PC-3 (cell line): ENCODE measurements around the gene TKT. TPM values are rescaled to one million over a fixed set of nuclear protein-coding genes. Genes with fewer than 3 reads are reported as not detected.

Experiments used
- ATAC-seq: fragments of 200-7000 bp; cut with Tn5 transposase; 2 replicates; pipeline ENCODE4 v1.9.1; 2020; ENCODE audit warnings: mild to moderate bottlenecking, moderate library complexity
- BruUV-seq: library from RNA; stranded (reverse); fragments of 400-500 nt; replicated peaks from 2 replicates; lab custom pipeline; 2021; lab: Mats Ljungman, UMichigan
- CTCF ChIA-PET: fragments of 300-600 bp; sonication (Branson Sonifier 250); formaldehyde crosslinking; loops from one replicate; lab custom pipeline; 2022; ENCODE audit warnings: antibody characterized with exemption; lab: Charles Lee
- POLR2A ChIA-PET: fragments of 300-600 bp; sonication (Branson Sonifier 250); formaldehyde crosslinking; loops from one replicate; lab custom pipeline; 2022; ENCODE audit warnings: antibody characterized with exemption; ENCODE audit not compliant: unreplicated experiment; lab: Charles Lee
- DNase-seq: peaks from one replicate; pipeline ENCODE4 v3.0.0-alpha.2; 2015
- H2AFZ ChIP-seq: fragments of 300-600 bp; sonication (generic); 2 replicates; pipeline ENCODE4 v1.6.0; 2016; ENCODE audit warnings: antibody characterized with exemption, low read length
- H3F3A ChIP-seq: fragments of 300-600 bp; sonication (generic); one replicate; pipeline ENCODE4 v1.6.0; 2017; ENCODE audit warnings: antibody characterized with exemption, low read length, control low read depth, mild to moderate bottlenecking; ENCODE audit not compliant: unreplicated experiment
- H3K27ac ChIP-seq: fragments of 300-600 bp; sonication (generic); 2 replicates; pipeline ENCODE4 v1.5.1; 2016; ENCODE audit warnings: mild to moderate bottlenecking, low read length
- H3K27me3 ChIP-seq: fragments of 300-600 bp; sonication (generic); 2 replicates; pipeline ENCODE4 v1.6.1; 2016; ENCODE audit warnings: low read length, mixed read lengths
- H3K36me3 ChIP-seq: fragments of 300-600 bp; sonication (generic); 2 replicates; pipeline ENCODE4 v1.6.1; 2016; ENCODE audit warnings: low read depth, mixed run types, low read length, mixed read lengths
- H3K4me1 ChIP-seq: fragments of 300-600 bp; sonication (generic); 2 replicates; pipeline ENCODE4 v1.5.1; 2016; ENCODE audit warnings: low read length; ENCODE audit not compliant: insufficient read depth
- H3K4me2 ChIP-seq: fragments of 300-600 bp; sonication (generic); 2 replicates; pipeline ENCODE4 v1.6.0; 2016; ENCODE audit warnings: low read length
- H3K4me3 ChIP-seq: fragments of 300-600 bp; sonication (generic); 2 replicates; pipeline ENCODE4 v1.5.1; 2016; ENCODE audit warnings: mild to moderate bottlenecking, low read length, mixed read lengths
- H3K79me2 ChIP-seq: fragments of 300-600 bp; sonication (generic); 2 replicates; pipeline ENCODE4 v1.6.1; 2017; ENCODE audit warnings: low read length, mixed read lengths
- H3K9ac ChIP-seq: fragments of 300-600 bp; sonication (generic); 2 replicates; pipeline ENCODE4 v1.6.0; 2016; ENCODE audit warnings: mild to moderate bottlenecking, low read length
- H3K9me2 ChIP-seq: fragments of 300-600 bp; sonication (generic); replicated peaks from 2 replicates; pipeline ENCODE4 v1.6.1; 2016; ENCODE audit warnings: mixed run types, low read length, mixed read lengths
- H3K9me3 ChIP-seq: fragments of 300-600 bp; sonication (generic); 2 replicates; pipeline ENCODE4 v1.6.1; 2016; ENCODE audit warnings: low read length, mixed read lengths
- H4K20me1 ChIP-seq: fragments of 300-600 bp; sonication (generic); 2 replicates; pipeline ENCODE4 v1.6.1; 2016; ENCODE audit warnings: low read length, mixed read lengths
- EZH2 ChIP-seq: fragments of 300-600 bp; sonication (generic); IDR thresholded peaks from one replicate; pipeline ENCODE4 v1.6.1; 2017; ENCODE audit warnings: antibody characterized with exemption, mild to moderate bottlenecking, low read length; ENCODE audit not compliant: unreplicated experiment
- EZH2phosphoT487 ChIP-seq: fragments of 300-600 bp; sonication (generic); IDR thresholded peaks from 2 replicates; pipeline ENCODE4 v1.6.1; 2018; ENCODE audit warnings: mild to moderate bottlenecking, antibody characterized with exemption, low read length, borderline replicate concordance
- intact Hi-C: fragments of 100-400 bp; cut with micrococcal nuclease; formaldehyde crosslinking; loops from 2 replicates; pipeline ENCODE4 v1.9.0; 2023
- total RNA-seq: library from RNA; depleted of rRNA; stranded (reverse); fragments of >200 nt; gene quantifications from 2 replicates; pipeline ENCODE4 v1.2.3, GENCODE V29; 2014
- TF ChIP-seq, protein P1 (sequence below): fragments of 300-600 bp; sonication (generic); conservative IDR thresholded peaks from 2 replicates; pipeline ENCODE4 v1.5.1; 2017; ENCODE audit warnings: antibody characterized with exemption, low read depth, mild to moderate bottlenecking, low read length

Gene TKT
- total RNA-seq, 1 experiment from 2014 or later = 486 TPM

DNA sequence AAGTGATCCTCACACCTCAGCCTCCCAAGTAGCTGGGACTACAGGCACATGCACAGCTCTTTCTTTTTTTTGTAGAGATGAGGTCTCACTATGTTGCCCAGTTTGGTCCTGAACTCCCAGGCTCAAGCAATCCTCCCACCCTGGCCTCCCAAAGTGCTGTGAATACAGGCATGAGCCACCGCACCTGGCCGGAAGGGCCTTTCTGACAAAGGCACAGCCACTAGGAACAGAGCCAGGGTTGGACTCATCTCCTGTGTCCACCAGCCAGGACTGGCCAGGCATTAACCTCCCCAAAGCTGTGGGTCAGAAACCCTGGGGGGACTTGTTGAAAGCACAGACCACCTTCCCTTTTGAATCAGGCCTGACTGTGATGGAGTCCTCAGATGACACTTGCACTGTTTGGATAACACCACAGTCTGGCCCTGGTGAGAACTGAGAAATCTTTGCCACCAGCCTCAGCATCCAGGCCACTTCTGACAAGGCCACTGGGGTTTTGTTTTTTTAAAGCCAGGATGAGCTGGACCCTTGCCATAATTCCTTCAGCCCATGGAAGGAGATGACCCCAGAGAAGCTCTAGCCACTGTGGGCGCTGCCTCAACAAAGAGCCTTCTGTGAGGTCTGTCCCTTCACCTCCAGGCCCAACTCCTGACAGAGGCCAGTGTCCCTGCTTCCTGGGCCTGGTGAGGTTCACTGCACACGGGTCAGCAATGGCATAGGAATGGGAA is 4.8 kb downstream of the TKT start:
- ChIA-PET POLR2A (no interaction called here), CTCF (no interaction called here)
- peaks cover 31% of the 10 kb centered on the region for H3K4me1 ChIP-seq
- H3K4me3 ChIP-seq = no peak overlapping the region
- intact Hi-C loops = no loop called here
- ATAC-seq = no peak
- BruUV-seq = no TSS peak
- H3F3A ChIP-seq = no peaks in the 10 kb centered on the region
- no peak overlapping the region for H3K9ac ChIP-seq
- peak overlapping the region; percentile 29 for H3K4me2 ChIP-seq
- peaks cover 19% of the 10 kb centered on the region for H3K36me3 ChIP-seq
- TF ChIP-seq EZH2 = no peak
- no peak for TF ChIP-seq EZH2phosphoT487
- TF ChIP-seq, protein P1, sequence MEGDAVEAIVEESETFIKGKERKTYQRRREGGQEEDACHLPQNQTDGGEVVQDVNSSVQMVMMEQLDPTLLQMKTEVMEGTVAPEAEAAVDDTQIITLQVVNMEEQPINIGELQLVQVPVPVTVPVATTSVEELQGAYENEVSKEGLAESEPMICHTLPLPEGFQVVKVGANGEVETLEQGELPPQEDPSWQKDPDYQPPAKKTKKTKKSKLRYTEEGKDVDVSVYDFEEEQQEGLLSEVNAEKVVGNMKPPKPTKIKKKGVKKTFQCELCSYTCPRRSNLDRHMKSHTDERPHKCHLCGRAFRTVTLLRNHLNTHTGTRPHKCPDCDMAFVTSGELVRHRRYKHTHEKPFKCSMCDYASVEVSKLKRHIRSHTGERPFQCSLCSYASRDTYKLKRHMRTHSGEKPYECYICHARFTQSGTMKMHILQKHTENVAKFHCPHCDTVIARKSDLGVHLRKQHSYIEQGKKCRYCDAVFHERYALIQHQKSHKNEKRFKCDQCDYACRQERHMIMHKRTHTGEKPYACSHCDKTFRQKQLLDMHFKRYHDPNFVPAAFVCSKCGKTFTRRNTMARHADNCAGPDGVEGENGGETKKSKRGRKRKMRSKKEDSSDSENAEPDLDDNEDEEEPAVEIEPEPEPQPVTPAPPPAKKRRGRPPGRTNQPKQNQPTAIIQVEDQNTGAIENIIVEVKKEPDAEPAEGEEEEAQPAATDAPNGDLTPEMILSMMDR = no peak
- H3K9me3 ChIP-seq = no peaks in the 10 kb centered on the region
- H3K79me2 ChIP-seq = peaks cover 98% of the 10 kb centered on the region
- no peak for DNase-seq
- no peak overlapping the region for H3K27ac ChIP-seq
- H2AFZ ChIP-seq = no peak overlapping the region
- H4K20me1 ChIP-seq = peaks cover 86% of the 10 kb centered on the region
- H3K9me2 ChIP-seq = no peaks in the 10 kb centered on the region
- no peaks in the 10 kb centered on the region for H3K27me3 ChIP-seq

- Histone ChIP-seq H3K4me1 (peaks cover 31% of the 10 kb centered on the region), H3K9me3 (no peaks in the 10 kb centered on the region), H3K27ac (no peak overlapping the region), H3K36me3 (peaks cover 19% of the 10 kb centered on the region), H3K79me2 (peaks cover 100% of the 10 kb centered on the region), H3K4me3 (no peak overlapping the region), H3K4me2 (no peak overlapping the region), H3F3A (no peaks in the 10 kb centered on the region), H3K9me2 (no peaks in the 10 kb centered on the region), H4K20me1 (peaks cover 91% of the 10 kb centered on the region), H3K27me3 (no peaks in the 10 kb centered on the region), H2AFZ (no peak overlapping the region), H3K9ac (no peak overlapping the region)
- intact Hi-C loops = no loop called here
- CTCF ChIA-PET = no interaction called here
- DNase-seq (no peak), ATAC-seq (no peak)
- no peak for TF ChIP-seq EZH2
- no peak for TF ChIP-seq EZH2phosphoT487
- TF ChIP-seq, protein P1 = no peak
- no TSS peak for BruUV-seq
- POLR2A ChIA-PET = no interaction called here
Observed at GRCh38 chr3:53250453-53250852, 5.4 kb downstream of the TKT start.

GRCh38 chr3:53248161-53248560 is 7.7 kb downstream of the TKT start:
- H3K27me3 ChIP-seq = no peaks in the 10 kb centered on the region
- H3K4me3 ChIP-seq = no peak overlapping the region
- ChIA-PET POLR2A (interaction anchor here (0.6 kb wide), 1 partner anchor 88 kb away, joined by 5 read pairs; no protein-coding TSS in a partner anchor), CTCF (no interaction called here)
- H3K4me2 ChIP-seq = no peak overlapping the region
- ATAC-seq = no peak; the same call in 1 of the 2 replicates
- no TSS peak for BruUV-seq
- peaks cover 29% of the 10 kb centered on the region for H3K36me3 ChIP-seq
- no peak overlapping the region for H3K9ac ChIP-seq
- H4K20me1 ChIP-seq = peaks cover 94% of the 10 kb centered on the region
- TF ChIP-seq, protein P1 = no peak
- TF ChIP-seq EZH2phosphoT487 (no peak), EZH2 (no peak)
- no peaks in the 10 kb centered on the region for H3F3A ChIP-seq
- H3K4me1 ChIP-seq = peaks cover 20% of the 10 kb centered on the region
- no peak for DNase-seq
- no peak overlapping the region for H2AFZ ChIP-seq
- intact Hi-C loops = no loop called here
- H3K9me3 ChIP-seq = no peaks in the 10 kb centered on the region
- H3K79me2 ChIP-seq = peaks cover 100% of the 10 kb centered on the region
- no peaks in the 10 kb centered on the region for H3K9me2 ChIP-seq
- no peak overlapping the region for H3K27ac ChIP-seq
